CD4-positive, alpha-beta T cell treated with Interleukin-21 for 1 hour (primary cell): ENCODE measurements around the gene EIF2D.
"Not testable (repeated sequence)": the region's sequence is repeated elsewhere in the genome, so short reads cannot be mapped to it uniquely, and the experiment has no call there.

Experiments used
- DNase-seq: peaks from one replicate; pipeline ENCODE4 v3.0.0-alpha.2; 2020

EIF2D gene

GRCh38 chr1:206635080-206635977 lies 23.1 kb upstream of the EIF2D start, which contains the start of gene DYRK3:
DYRK3 (plus strand) TSS chr1:206635536; CDS start chr1:206635704, 168 bp downstream.
- peak; percentile 89 for DNase-seq

- DNase-seq = peak; percentile 72
These were observed 22.3 kb upstream of the EIF2D start for GRCh38 chr1:206634365-206635079.

GRCh38 chr1:206633708-206634121 lies 21.4 kb upstream of the EIF2D start:
- no peak for DNase-seq

GRCh38 chr1:206631085-206631509 lies 18.8 kb upstream of the EIF2D start:
- peak; percentile 31 for DNase-seq

- DNase-seq = no peak
These were observed 16.7 kb upstream of the EIF2D start for GRCh38 chr1:206628916-206629315.

GRCh38 chr1:206626396-206626795 lies 14.1 kb upstream of the EIF2D start:
- not testable (repeated sequence) for DNase-seq

- DNase-seq = no peak
These were observed 2.9 kb downstream of the EIF2D start for GRCh38 chr1:206609229-206609991.

- DNase-seq = peak; percentile 73
These were observed 4.1 kb downstream of the EIF2D start for GRCh38 chr1:206608108-206608698.

- DNase-seq = peak; percentile 19
These were observed 5.4 kb downstream of the EIF2D start for GRCh38 chr1:206606867-206607266.

GRCh38 chr1:206604861-206605260 lies 7.4 kb downstream of the EIF2D start:
- no peak for DNase-seq

GRCh38 chr1:206600527-206600926 lies 11.7 kb downstream of the EIF2D start:
- no peak for DNase-seq

GRCh38 chr1:206596319-206596666 lies 16.0 kb downstream of the EIF2D start:
- DNase-seq = no peak

GRCh38 chr1:206595581-206596318 lies 16.5 kb downstream of the EIF2D start:
- no peak for DNase-seq

- DNase-seq = no peak
These were observed 18.8 kb downstream of the EIF2D start for GRCh38 chr1:206593351-206593925.

GRCh38 chr1:206591696-206592095 lies 20.6 kb downstream of the EIF2D start:
- no peak for DNase-seq

GRCh38 chr1:206591226-206591625 lies 21.0 kb downstream of the EIF2D start:
- no peak for DNase-seq

- peak; percentile 76 for DNase-seq
These were observed 22.1 kb downstream of the EIF2D start for GRCh38 chr1:206590025-206590758.

- DNase-seq = no peak
These were observed 23.1 kb downstream of the EIF2D start for GRCh38 chr1:206589206-206589605.

- DNase-seq = no peak
These were observed 23.8 kb downstream of the EIF2D start for GRCh38 chr1:206588492-206588891.

GRCh38 chr1:206587904-206588303 lies 24.4 kb downstream of the EIF2D start:
- no peak for DNase-seq
